Measurements from ENCODE around the gene KCNQ1. TPM values are rescaled to one million over a fixed set of nuclear protein-coding genes. Genes with fewer than 3 reads are reported as not detected.
A peak's percentile ranks its signal among the peaks of the same experiment; 100 is the strongest.

Gene KCNQ1
- total and polyA plus RNA-seq, 2 donors (not counting 3 experiments of a cell fraction or from before 2014, with no cell fraction given), result 0.07 to 0.09 TPM

GRCh38 chr11:2532704-2533586, 88.1 kb downstream of the KCNQ1 start:
- dilution Hi-C loops (cut with MboI; ENCODE audit: extremely low pct_ligation_motif_present, low sequenced_read_pairs) (no loop called here), intact Hi-C loops (cut with micrococcal nuclease) (loop anchor here (1.0 to 10.0 kb wide), 10 partner anchors 166 to 884 kb away; partner anchors contain the start of genes KCNQ1OT1 and NAP1L4)
- ChIA-PET POLR2A (interaction anchor here (0.6 to 1.9 kb wide), 5 partner anchors 133 to 396 kb away, joined by 3 to 9 read pairs (median 4); partner anchors contain the start of genes PHLDA2 and TSSC4), CTCF (interaction anchor here (0.6 to 8.5 kb wide), 47 partner anchors 11 to 885 kb away, joined by 3 to 711 read pairs (median 4); partner anchors contain the start of genes CDKN1C, KCNQ1, NAP1L4 and PHLDA2)
- Histone ChIP-seq H3K9me1 (replicated peaks; ENCODE audit: control insufficient read depth, extremely low read depth, insufficient read depth, low read length) (no peaks in the 10 kb centered on the region), H3K36me3 (ENCODE audit: control insufficient read depth in 2 of 2, extremely low read depth in 1 of 2, insufficient read depth in 2 of 2, low read length in 2 of 2) (no peaks in the 10 kb centered on the region), H2AFZ (ENCODE audit: low read depth, low read length) (no peak overlapping the region), H3K4me3 (replicated peaks in 1 of 3; ENCODE audit: insufficient read depth in 1 of 3, low read depth in 1 of 3, low read length in 3 of 3) (no peak overlapping the region), H3K4me2 (ENCODE audit: insufficient read depth, low read length) (peak overlapping the region; percentile 14), H3K27ac (ENCODE audit: insufficient read depth, low read depth, low read length) (no peak overlapping the region), H3K9me3 (replicated peaks; ENCODE audit: control insufficient read depth, insufficient read depth, low read length) (no peaks in the 10 kb centered on the region), H4K20me1 (replicated peaks; ENCODE audit: control insufficient read depth, extremely low read depth, insufficient read depth, low read length) (no peaks in the 10 kb centered on the region), H3K9ac (replicated peaks; ENCODE audit: extremely low read depth, insufficient read depth, low read length) (no peak overlapping the region), H3K27me3 (ENCODE audit: control insufficient read depth in 2 of 2, insufficient read depth in 2 of 2, low read length in 2 of 2) (no peaks in the 10 kb centered on the region), H3K4me1 (ENCODE audit: control insufficient read depth, extremely low read depth, insufficient read depth, low read length) (peaks cover 9% of the 10 kb centered on the region), H3K79me2 (ENCODE audit: control insufficient read depth, insufficient read depth, low read length) (no peaks in the 10 kb centered on the region)
- BruUV-seq (replicated peaks), result no TSS peak
- FAIRE-seq (peak; percentile 89), DNase-seq (ENCODE audit: low read depth, low spot score) (peak; percentile 87)
- TF ChIP-seq MYC (IDR thresholded peaks at IDR 0.05; ENCODE audit: low read depth, low read length) (no peak), MAX (IDR thresholded peaks at IDR 0.05; ENCODE audit: insufficient read depth, insufficient read length) (no peak), CTCF (IDR thresholded peaks at IDR 0.05; ENCODE audit: extremely low read depth in 1 of 2, insufficient read depth in 1 of 2, low read depth in 1 of 2, low read length in 2 of 2) (peak; percentile 99), FOS (IDR thresholded peaks at IDR 0.05; ENCODE audit: borderline replicate concordance, insufficient read depth, low read length) (no peak)
